SK-N-SH treated with all-trans-retinoic acid at 6 μM for 48 hours (cell line): ENCODE data around the gene CNTN4.

Experiments
- ATAC-seq: fragments of 200-7000 bp; cut with Tn5 transposase; 3 replicates; pipeline ENCODE4 v1.9.1; 2020; ENCODE audit warnings: mild to moderate bottlenecking, moderate library complexity
- ARNTL ChIP-seq: fragments of 450-650 bp; formaldehyde crosslinking; IDR thresholded peaks from 2 replicates; pipeline ENCODE4 v1.5.0; 2020; ENCODE audit warnings: low read depth, mild to moderate bottlenecking, moderate library complexity, borderline replicate concordance
- BACH2 ChIP-seq: fragments of 250-450 bp; sonication (Bioruptor Pico); IDR thresholded peaks from 2 replicates; pipeline ENCODE4 v1.9.0; 2021; ENCODE audit warnings: mild to moderate bottlenecking, borderline replicate concordance
- CSDC2 ChIP-seq: fragments of 250-450 bp; sonication (Bioruptor Pico); IDR thresholded peaks from 2 replicates; pipeline ENCODE4 v1.5.0; 2020; ENCODE audit warnings: mild to moderate bottlenecking, moderate library complexity
- ESRRG ChIP-seq: fragments of 250-450 bp; sonication (Bioruptor Pico); IDR thresholded peaks from 2 replicates; pipeline ENCODE4 v1.6.1; 2021; ENCODE audit warnings: mild to moderate bottlenecking
- GLIS3 ChIP-seq: fragments of 250-450 bp; sonication (Bioruptor Pico); IDR thresholded peaks from 2 replicates; pipeline ENCODE4 v1.5.0; 2020; ENCODE audit warnings: mild to moderate bottlenecking, moderate library complexity
- ISL1 ChIP-seq: fragments of 250-450 bp; sonication (Bioruptor Pico); IDR thresholded peaks from 2 replicates; pipeline ENCODE4 v2.1.2; 2022; ENCODE audit warnings: mild to moderate bottlenecking, moderate library complexity
- OSR1 ChIP-seq: fragments of 250-450 bp; sonication (Bioruptor Pico); IDR thresholded peaks from 2 replicates; pipeline ENCODE4 v1.8.0; 2022; ENCODE audit warnings: moderate library complexity, mild to moderate bottlenecking, inconsistent platforms
- PPARA ChIP-seq: fragments of 250-450 bp; sonication (Bioruptor Pico); IDR thresholded peaks from 2 replicates; pipeline ENCODE4 v1.5.0; 2020; ENCODE audit warnings: mild to moderate bottlenecking, borderline replicate concordance
- RARB ChIP-seq: fragments of 250-450 bp; sonication (Bioruptor Pico); IDR thresholded peaks from 2 replicates; pipeline ENCODE4 v1.8.0; 2021; ENCODE audit warnings: mild to moderate bottlenecking, moderate library complexity
- SNAI2 ChIP-seq: fragments of 250-450 bp; sonication (Bioruptor Pico); IDR thresholded peaks from 2 replicates; pipeline ENCODE4 v1.5.0; 2020; ENCODE audit warnings: mild to moderate bottlenecking, moderate library complexity
- TCF4 ChIP-seq: fragments of 250-450 bp; sonication (Bioruptor Pico); IDR thresholded peaks from 2 replicates; pipeline ENCODE4 v1.8.0; 2021; ENCODE audit warnings: mild to moderate bottlenecking, moderate library complexity, borderline replicate concordance
- TOX ChIP-seq: fragments of 250-450 bp; sonication (Bioruptor Pico); IDR thresholded peaks from 2 replicates; pipeline ENCODE4 v1.8.0; 2021; ENCODE audit warnings: mild to moderate bottlenecking, moderate library complexity, borderline replicate concordance
- ZC3H10 ChIP-seq: fragments of 250-450 bp; sonication (Bioruptor Pico); IDR thresholded peaks from 2 replicates; pipeline ENCODE4 v1.5.1; 2021; ENCODE audit warnings: mild to moderate bottlenecking, moderate library complexity
- ZFP3 ChIP-seq: fragments of 250-450 bp; sonication (Bioruptor Pico); IDR thresholded peaks from 2 replicates; pipeline ENCODE4 v1.5.0; 2020; ENCODE audit warnings: mild to moderate bottlenecking, moderate library complexity
- ZFP30 ChIP-seq: fragments of 450-650 bp; formaldehyde crosslinking; IDR thresholded peaks from 2 replicates; pipeline ENCODE4 v1.5.0; 2022; ENCODE audit warnings: mild to moderate bottlenecking, moderate library complexity
- ZNF70 ChIP-seq: fragments of 450-650 bp; formaldehyde crosslinking; IDR thresholded peaks from 2 replicates; pipeline ENCODE4 v1.5.0; 2020; ENCODE audit warnings: mild to moderate bottlenecking, moderate library complexity
- ZNF8 ChIP-seq: fragments of 450-650 bp; formaldehyde crosslinking; IDR thresholded peaks from 2 replicates; pipeline ENCODE4 v1.5.0; 2020; ENCODE audit warnings: mild to moderate bottlenecking, moderate library complexity
- TF ChIP-seq, protein P1 (sequence below): fragments of 250-450 bp; sonication (Bioruptor Pico); IDR thresholded peaks from 2 replicates; pipeline ENCODE4 v1.5.0; 2020; ENCODE audit warnings: mild to moderate bottlenecking, moderate library complexity
- TF ChIP-seq, protein P2 (sequence below): fragments of 250-450 bp; sonication (Bioruptor Pico); IDR thresholded peaks from 2 replicates; pipeline ENCODE4 v1.5.1; 2021; ENCODE audit warnings: mild to moderate bottlenecking, moderate library complexity
- TF ChIP-seq, protein P3 (sequence below): fragments of 250-450 bp; sonication (Bioruptor Pico); IDR thresholded peaks from 2 replicates; pipeline ENCODE4 v1.5.1; 2020; ENCODE audit warnings: low read depth, mild to moderate bottlenecking, moderate library complexity
- TF ChIP-seq, protein P4 (sequence below): fragments of 250-450 bp; sonication (Bioruptor Pico); IDR thresholded peaks from 2 replicates; pipeline ENCODE4 v1.8.0; 2020; ENCODE audit warnings: mild to moderate bottlenecking, moderate library complexity, borderline replicate concordance
- TF ChIP-seq, protein P5 (sequence below): fragments of 250-450 bp; sonication (Bioruptor Pico); IDR thresholded peaks from 2 replicates; pipeline ENCODE4 v1.8.0; 2021; ENCODE audit warnings: low read depth, mild to moderate bottlenecking, moderate library complexity, borderline replicate concordance

The CNTN4 gene

DNA sequence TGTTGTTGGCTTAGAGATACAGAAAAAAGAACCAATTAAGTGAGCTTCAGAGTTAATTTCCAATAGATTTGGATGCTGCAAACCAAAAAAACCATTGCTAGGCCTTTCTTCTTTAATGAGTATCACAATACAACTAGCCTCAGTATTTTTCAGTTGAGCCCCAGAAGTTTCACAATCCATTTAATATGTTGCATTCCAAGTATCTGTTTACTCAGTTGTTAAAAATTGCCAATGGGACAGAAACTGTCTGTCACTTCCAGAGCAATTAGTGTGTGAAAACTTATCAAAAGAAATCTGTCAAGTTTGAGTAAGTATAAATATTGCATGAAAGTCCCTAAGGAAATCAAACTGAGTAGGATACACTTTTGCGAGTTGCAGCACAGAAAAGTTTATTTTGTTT is 763.7 kb downstream of the CNTN4 start:
- no peak for ATAC-seq
- TF ChIP-seq ZC3H10 (no peak), CSDC2 (CRISPR knock-in tag) (no peak), PPARA (CRISPR knock-in tag) (no peak), ZNF8 (CRISPR knock-in tag) (no peak), SNAI2 (CRISPR knock-in tag) (no peak), ZNF70 (CRISPR knock-in tag) (no peak), ZFP3 (no peak), TCF4 (CRISPR knock-in tag) (no peak), ISL1 (CRISPR knock-in tag) (no peak), BACH2 (CRISPR knock-in tag) (no peak), TOX (CRISPR knock-in tag) (no peak), OSR1 (CRISPR knock-in tag) (no peak), RARB (CRISPR knock-in tag) (no peak), GLIS3 (CRISPR knock-in tag) (no peak)
- TF ChIP-seq, protein P1, sequence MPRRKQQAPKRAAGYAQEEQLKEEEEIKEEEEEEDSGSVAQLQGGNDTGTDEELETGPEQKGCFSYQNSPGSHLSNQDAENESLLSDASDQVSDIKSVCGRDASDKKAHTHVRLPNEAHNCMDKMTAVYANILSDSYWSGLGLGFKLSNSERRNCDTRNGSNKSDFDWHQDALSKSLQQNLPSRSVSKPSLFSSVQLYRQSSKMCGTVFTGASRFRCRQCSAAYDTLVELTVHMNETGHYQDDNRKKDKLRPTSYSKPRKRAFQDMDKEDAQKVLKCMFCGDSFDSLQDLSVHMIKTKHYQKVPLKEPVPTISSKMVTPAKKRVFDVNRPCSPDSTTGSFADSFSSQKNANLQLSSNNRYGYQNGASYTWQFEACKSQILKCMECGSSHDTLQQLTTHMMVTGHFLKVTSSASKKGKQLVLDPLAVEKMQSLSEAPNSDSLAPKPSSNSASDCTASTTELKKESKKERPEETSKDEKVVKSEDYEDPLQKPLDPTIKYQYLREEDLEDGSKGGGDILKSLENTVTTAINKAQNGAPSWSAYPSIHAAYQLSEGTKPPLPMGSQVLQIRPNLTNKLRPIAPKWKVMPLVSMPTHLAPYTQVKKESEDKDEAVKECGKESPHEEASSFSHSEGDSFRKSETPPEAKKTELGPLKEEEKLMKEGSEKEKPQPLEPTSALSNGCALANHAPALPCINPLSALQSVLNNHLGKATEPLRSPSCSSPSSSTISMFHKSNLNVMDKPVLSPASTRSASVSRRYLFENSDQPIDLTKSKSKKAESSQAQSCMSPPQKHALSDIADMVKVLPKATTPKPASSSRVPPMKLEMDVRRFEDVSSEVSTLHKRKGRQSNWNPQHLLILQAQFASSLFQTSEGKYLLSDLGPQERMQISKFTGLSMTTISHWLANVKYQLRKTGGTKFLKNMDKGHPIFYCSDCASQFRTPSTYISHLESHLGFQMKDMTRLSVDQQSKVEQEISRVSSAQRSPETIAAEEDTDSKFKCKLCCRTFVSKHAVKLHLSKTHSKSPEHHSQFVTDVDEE (CRISPR knock-in tag), result no peak
- TF ChIP-seq, protein P2, sequence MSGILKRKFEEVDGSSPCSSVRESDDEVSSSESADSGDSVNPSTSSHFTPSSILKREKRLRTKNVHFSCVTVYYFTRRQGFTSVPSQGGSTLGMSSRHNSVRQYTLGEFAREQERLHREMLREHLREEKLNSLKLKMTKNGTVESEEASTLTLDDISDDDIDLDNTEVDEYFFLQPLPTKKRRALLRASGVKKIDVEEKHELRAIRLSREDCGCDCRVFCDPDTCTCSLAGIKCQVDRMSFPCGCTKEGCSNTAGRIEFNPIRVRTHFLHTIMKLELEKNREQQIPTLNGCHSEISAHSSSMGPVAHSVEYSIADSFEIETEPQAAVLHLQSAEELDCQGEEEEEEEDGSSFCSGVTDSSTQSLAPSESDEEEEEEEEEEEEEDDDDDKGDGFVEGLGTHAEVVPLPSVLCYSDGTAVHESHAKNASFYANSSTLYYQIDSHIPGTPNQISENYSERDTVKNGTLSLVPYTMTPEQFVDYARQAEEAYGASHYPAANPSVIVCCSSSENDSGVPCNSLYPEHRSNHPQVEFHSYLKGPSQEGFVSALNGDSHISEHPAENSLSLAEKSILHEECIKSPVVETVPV, result no peak
- TF ChIP-seq, protein P3, sequence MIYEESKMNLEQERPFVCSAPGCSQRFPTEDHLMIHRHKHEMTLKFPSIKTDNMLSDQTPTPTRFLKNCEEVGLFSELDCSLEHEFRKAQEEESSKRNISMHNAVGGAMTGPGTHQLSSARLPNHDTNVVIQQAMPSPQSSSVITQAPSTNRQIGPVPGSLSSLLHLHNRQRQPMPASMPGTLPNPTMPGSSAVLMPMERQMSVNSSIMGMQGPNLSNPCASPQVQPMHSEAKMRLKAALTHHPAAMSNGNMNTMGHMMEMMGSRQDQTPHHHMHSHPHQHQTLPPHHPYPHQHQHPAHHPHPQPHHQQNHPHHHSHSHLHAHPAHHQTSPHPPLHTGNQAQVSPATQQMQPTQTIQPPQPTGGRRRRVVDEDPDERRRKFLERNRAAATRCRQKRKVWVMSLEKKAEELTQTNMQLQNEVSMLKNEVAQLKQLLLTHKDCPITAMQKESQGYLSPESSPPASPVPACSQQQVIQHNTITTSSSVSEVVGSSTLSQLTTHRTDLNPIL (CRISPR knock-in tag), result no peak
- TF ChIP-seq, protein P4, sequence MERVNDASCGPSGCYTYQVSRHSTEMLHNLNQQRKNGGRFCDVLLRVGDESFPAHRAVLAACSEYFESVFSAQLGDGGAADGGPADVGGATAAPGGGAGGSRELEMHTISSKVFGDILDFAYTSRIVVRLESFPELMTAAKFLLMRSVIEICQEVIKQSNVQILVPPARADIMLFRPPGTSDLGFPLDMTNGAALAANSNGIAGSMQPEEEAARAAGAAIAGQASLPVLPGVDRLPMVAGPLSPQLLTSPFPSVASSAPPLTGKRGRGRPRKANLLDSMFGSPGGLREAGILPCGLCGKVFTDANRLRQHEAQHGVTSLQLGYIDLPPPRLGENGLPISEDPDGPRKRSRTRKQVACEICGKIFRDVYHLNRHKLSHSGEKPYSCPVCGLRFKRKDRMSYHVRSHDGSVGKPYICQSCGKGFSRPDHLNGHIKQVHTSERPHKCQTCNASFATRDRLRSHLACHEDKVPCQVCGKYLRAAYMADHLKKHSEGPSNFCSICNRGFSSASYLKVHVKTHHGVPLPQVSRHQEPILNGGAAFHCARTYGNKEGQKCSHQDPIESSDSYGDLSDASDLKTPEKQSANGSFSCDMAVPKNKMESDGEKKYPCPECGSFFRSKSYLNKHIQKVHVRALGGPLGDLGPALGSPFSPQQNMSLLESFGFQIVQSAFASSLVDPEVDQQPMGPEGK (CRISPR knock-in tag), result no peak
- TF ChIP-seq, protein P5, sequence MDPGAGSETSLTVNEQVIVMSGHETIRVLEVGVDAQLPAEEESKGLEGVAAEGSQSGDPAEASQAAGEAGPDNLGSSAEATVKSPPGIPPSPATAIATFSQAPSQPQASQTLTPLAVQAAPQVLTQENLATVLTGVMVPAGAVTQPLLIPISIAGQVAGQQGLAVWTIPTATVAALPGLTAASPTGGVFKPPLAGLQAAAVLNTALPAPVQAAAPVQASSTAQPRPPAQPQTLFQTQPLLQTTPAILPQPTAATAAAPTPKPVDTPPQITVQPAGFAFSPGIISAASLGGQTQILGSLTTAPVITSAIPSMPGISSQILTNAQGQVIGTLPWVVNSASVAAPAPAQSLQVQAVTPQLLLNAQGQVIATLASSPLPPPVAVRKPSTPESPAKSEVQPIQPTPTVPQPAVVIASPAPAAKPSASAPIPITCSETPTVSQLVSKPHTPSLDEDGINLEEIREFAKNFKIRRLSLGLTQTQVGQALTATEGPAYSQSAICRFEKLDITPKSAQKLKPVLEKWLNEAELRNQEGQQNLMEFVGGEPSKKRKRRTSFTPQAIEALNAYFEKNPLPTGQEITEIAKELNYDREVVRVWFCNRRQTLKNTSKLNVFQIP, result no peak

DNA sequence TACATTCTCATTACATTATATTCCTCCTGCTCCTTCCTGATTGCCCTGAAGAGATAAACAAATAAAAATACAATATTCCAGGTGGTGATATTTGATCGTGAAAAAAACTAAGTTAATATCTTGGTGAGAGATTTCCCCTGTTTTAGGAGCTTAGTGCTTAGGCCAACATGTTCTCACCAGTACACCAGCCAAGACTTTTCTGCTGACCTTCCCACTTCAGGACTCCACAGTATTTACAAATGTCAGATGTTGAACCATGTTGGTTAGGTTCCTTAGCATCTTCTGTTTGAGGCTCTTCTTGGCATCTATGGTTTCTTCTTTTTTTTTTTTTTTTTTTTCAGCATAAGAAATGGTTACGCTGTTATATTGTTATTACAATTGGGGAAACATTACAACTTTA is 764.5 kb downstream of the CNTN4 start:
- no peak for ATAC-seq
- TF ChIP-seq TCF4 (CRISPR knock-in tag) (no peak), ARNTL (no peak), ISL1 (CRISPR knock-in tag) (no peak), PPARA (CRISPR knock-in tag) (no peak), OSR1 (CRISPR knock-in tag) (no peak), ZFP30 (CRISPR knock-in tag) (no peak), ESRRG (CRISPR knock-in tag) (no peak), ZNF8 (CRISPR knock-in tag) (no peak)
- TF ChIP-seq, protein P5, result no peak
